AG10803 (cell line): ENCODE results near the gene TMEM208.

Source experiments
- DNase-seq: peaks from one replicate; pipeline ENCODE4 v3.0.0; 2010; ENCODE audit warnings: low read depth
- H3K4me3 ChIP-seq: 2 replicates; pipeline ENCODE4 v1.5.1; 2011; ENCODE audit warnings: mild to moderate bottlenecking, low read length, control low read depth
- CTCF ChIP-seq: conservative IDR thresholded peaks from 2 replicates; pipeline ENCODE4 v1.5.1; 2011; ENCODE audit warnings: mild to moderate bottlenecking, low read length, control low read depth, inconsistent platforms

The TMEM208 gene

GRCh38 chr16:67243481-67243880, 16.6 kb downstream of the TMEM208 start:
- no peak for TF ChIP-seq CTCF
- no peak overlapping the region for H3K4me3 ChIP-seq
- DNase-seq: no peak

- TF ChIP-seq CTCF: 0 out of 2 replicates have a peak, but pooled peaks have one; percentile 7
- peak overlapping the region; percentile 20 for H3K4me3 ChIP-seq
- peak; percentile 89 for DNase-seq
Observed at GRCh38 chr16:67244387-67245185, 17.7 kb downstream of the TMEM208 start.

- TF ChIP-seq CTCF: no peak
- H3K4me3 ChIP-seq: peak overlapping the region; percentile 20
Observed at GRCh38 chr16:67245186-67245585, 18.3 kb downstream of the TMEM208 start.

GRCh38 chr16:67245674-67246080, 18.7 kb downstream of the TMEM208 start:
- TF ChIP-seq CTCF: no peak
- H3K4me3 ChIP-seq: peak overlapping the region; percentile 80
- no peak for DNase-seq

More at GRCh38 chr16:67245186-67245585, 18.3 kb downstream of the TMEM208 start:
- no peak for DNase-seq

GRCh38 chr16:67246081-67246755, 19.3 kb downstream of the TMEM208 start:
- peak; percentile 44 for TF ChIP-seq CTCF
- peak; percentile 84 for DNase-seq
- H3K4me3 ChIP-seq: peak overlapping the region; percentile 80

- peak overlapping the region; percentile 80 for H3K4me3 ChIP-seq
- TF ChIP-seq CTCF: no peak
- no peak for DNase-seq
Observed at GRCh38 chr16:67246756-67247191, 19.8 kb downstream of the TMEM208 start.
